HG03097 (cell line): Measurements from ENCODE around the gene FGF7.
"Not testable (repeated sequence)": the region's sequence is repeated elsewhere in the genome, so short reads cannot be mapped to it uniquely, and the experiment has no call there.

Experiments used
- ATAC-seq: cut with Tn5 transposase; IDR thresholded peaks from one replicate; pipeline ENCODE4 v1.9.1; 2021; ENCODE audit not compliant: unreplicated experiment, low FRiP score

Gene FGF7

DNA sequence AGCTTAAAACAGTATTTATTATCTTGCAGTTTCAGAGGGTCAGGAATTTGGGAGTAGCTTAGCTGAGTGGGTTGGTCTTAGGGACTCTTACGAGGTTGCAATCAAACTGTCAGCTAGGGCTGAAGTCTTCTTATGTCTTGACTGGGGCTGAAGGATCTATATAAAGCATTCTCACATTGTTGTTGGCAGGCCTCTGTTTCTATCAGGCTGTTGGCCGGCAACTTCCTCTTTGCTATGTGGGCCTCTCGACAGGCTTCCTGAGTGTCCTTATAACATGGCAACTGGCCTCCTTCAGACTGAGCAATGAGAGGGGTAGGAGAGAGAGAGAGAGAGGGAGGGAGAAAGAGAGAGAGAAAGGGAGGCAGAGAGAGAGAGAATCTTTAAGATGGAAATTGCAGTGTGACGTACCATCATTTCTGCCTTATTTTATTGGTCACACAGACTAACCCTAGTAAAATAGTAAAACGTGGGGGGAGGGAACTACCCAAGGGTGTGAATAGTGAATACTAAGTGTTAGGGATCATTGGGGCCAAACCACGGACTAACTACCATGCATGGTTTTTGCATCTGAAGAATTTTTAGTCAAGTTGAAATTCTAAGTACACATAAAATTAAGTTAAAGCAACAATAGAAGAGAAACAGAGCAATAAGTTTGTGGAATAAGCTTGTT lies 16.1 kb downstream of the FGF7 start:
- ATAC-seq = no peak

DNA sequence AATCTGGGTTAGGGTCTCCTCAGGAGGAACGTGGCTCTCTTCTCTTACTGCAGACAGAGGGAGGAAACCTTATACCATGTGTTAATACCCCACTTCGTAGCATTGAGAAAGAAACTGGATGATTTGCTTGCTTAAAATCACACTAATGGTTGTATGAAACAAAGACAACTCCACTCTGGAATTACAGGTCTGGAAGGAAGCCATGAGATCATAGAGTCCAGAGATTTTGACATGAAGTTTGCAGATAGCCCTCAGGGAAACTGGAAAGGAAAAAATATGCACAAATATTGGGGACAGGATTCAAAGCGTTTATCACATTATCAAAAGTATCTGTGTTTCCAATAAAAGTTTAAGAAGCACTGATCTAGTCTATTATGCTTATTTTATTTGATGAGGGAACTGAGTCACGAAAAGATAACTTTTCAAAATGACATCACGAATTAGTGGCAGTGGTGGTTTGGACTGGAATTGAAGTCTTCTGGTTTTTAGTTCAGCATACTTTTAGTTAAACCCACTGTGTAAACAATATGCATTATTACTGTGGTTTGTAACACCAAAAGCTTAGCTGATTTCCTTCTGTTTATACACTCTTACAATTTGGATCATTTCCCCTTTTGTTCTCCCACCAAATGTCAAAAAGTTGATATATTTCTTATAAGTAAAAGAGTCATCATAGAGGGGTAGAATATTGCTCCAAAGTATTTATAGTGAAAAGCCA lies 16.8 kb downstream of the FGF7 start:
- no peak for ATAC-seq

DNA sequence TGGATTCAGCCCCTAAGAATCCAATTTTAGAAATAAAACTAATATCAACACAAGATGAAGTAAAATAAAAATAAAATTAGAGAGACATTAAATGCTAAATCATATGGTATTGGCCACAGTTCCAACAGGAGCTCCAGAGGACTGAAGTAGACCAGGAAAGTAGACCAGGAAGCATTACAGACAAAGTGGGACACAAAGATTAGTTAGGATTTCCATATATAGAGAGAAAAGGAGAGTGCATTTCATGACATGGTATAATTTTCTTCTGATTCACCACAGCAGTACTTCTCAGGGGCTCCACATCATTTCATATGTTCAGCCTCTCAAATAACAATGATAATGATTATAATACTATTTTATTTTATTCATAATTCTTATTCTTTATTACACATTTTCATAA lies 18.3 kb downstream of the FGF7 start:
- ATAC-seq = no peak

DNA sequence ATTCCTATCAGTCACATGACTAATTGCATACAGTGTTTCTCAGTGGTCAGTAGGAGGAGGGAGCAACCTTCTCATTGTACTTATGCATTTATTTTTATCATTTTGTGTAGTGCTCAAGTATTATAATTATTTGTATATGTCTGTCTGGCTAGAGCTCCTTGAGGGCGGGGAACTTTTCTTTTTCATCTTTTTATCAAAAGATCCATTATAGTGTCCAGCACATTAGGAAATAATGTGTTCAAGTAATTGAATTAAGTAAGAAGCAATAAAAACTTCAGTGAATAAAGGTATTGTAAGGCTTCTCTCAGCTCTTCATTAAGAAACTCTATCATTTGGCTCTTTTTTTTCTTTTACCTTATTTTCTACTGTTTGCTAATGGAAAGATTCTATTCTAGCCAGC lies 18.8 kb downstream of the FGF7 start:
- ATAC-seq = no peak

DNA sequence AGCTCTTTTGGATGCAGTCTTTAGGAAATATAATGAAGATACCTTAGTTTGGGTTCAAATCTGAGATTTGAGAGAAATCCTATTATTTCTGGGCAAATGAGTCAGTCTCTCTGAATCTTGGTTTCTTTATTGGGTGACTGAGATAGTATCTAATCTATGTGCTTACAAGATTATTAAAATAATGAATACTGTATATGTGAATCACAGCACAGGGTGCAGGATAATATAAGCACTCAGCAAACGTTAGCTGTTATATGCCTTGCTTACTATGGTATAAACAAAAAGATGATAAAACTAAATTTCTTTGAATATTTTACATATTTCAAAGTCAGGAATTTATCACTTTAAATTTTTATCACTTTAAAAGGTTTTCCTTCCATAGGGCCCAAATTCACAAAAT lies 29.6 kb downstream of the FGF7 start:
- ATAC-seq = no peak

DNA sequence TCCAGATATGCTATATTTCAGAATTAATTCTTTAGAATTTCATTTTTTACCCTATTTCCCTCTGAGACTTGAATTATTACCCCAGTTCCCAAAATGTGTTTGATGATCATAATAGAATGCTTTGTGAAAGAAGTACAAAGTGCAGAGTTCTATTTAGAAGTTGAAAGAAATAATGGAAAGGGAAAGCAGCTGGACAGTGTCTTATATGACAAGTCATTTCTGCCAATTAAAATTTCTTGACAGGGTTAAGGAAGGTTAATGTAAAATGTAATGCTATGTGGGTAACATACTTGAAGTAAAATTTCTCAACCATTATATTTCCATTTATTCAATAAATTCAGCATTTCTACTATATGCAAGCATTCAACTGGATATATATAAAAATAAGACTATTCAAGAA lies 33.1 kb downstream of the FGF7 start:
- no peak for ATAC-seq

DNA sequence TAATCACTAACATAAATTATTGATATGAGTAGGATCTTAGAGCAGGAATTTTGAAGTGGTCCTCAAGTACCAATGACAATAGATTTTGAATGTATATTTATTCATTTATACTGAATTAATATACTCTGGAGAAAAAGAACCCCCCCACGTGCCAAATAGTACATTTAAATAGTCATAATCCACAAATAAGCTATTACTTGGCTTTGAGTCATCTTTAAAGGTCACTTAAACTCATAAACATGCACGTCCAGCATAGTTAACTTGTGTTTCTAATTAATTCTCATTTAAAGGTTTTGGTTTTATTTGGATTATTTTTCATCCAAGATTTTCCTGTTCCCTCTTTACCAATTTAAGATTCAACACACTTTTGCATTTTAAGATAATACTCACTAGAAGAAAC lies 35.1 kb downstream of the FGF7 start:
- ATAC-seq = no peak

DNA sequence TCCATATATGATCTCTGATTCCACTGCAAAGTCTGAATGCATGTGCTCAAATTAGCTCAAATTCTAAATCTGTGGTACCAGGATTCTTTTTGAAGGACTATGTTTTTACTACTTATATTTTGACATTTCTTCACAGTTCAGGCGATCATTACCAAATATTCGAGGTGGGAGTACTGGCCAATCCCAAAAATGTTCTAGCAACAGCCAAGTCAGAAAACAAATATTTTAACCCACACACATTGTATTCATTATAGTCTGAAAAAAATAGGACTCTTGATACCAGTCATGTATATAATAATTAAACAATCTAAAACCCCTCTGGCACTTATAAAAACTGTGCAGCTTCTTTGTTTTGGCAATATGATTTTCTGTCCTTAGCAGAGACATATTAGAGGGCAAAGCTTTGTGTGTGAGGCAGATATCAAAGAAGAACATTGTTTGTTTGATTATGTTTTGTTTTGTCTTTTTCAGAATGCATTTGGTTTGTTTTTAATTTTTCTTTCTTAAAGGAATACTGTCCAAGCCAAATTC lies 37.4 kb downstream of the FGF7 start:
- no peak for ATAC-seq

DNA sequence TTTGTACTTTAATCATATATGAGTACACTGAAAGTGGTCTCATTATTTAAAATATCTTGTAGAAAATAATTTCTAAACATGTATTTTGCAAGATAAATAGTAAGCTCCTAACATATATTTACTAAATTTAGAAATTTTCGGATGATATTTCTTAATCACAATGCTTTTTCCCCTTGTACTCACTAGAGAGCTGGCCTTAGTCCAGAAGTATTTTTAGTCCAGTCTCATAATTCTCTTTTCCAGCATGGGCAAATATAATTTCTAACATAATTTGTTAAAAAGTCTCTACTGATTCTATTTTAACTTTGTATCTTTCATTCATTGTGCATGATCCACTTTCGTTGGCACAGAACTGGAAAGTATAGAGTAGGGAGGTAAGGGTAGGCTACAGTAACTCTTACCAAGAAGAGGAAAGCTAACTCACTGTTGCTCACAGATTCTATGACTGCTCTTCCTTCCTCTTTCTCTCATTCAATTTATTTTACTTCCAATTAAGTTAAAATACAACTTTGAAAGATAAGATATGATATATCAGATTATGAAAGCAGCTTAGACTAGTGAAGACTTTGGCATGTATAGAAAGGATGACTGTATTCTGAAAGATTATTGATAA lies 39.3 kb downstream of the FGF7 start:
- no peak for ATAC-seq

DNA sequence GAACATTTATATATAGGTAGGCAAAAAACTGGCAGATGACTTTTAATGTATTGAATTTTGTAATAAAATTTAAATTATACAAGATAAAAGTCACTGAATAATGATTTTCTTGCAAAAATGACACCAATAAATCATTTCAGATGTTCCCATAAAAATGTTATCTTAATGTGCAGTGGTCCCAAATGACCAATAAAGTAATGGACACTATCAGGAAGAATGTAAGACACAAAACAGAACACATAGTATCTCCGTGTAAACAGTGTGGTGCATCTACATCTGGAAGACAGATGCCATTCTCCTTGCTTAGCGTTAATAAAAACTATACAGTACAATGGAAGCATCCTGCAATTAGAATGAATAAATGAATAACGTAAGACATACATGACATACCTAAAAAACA lies 41.5 kb downstream of the FGF7 start:
- ATAC-seq = no peak

DNA sequence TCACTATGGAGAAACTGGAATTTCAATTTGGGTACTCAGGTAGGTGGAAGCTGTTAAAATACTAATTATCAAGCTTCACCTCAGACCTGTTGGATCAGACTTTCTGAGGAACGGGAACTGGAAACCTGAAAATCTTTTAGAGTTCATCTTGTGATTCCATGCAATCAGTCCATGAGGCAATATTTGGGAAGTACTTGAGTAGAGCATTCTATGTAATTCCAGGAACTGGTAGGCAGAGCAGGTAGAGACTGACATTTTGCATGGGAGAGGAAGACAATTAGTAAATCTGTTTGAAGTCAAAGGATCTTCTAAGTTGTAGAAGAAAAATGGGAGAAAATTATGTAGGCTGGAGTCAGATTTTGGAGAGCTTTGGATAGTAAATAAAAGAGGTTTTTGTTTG lies 43.1 kb downstream of the FGF7 start:
- ATAC-seq = no peak

DNA sequence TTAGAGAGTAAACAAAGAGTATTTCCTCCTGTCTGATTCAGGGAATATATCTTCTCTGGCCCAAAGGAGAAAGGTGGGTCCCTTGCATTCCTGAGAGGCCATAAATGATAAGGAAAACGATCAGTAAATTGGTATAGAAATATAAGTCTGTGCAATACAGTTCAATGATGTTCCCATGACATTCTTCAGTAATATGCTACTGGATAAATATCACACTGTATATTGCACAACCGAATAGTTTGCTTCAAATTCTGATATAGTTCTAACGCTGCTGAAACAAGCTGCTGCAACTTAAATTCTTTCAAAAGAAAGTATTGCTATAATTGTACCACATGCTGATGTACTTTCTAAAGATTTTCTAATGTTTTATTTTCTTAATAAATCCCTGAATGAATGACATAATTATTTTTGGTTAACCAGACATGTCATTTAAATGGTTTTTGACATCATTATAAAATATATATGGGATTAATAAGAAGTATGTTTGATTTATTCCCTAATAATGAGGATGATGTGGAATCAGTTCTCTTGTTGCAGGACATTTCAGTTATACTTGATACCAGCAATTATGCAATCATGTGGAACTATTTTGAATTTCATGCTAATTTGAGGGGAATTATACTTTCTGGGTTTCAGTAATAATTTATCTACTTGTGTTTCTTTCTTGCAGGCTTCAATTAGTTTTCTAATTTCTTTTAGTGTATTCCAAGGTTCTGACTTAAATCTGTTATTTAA lies 44.9 kb downstream of the FGF7 start:
- no peak for ATAC-seq

DNA sequence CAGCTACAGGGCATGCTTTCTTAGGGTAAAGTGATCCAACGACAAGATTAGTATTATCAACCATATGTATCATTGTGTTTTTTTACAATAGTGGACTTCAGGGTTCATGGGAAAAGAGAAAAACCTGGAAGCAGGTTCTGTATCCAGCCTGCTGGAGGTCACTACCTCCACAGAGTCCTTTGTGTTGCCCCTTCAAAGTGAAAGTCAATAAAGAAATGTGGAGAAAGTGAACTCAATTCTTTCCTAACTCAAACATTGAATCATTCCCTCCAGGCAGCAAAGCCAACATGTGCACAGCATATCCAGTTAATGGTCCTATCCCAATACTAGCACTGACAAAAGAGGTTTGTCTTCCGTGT lies 45.4 kb downstream of the FGF7 start:
- no peak for ATAC-seq

DNA sequence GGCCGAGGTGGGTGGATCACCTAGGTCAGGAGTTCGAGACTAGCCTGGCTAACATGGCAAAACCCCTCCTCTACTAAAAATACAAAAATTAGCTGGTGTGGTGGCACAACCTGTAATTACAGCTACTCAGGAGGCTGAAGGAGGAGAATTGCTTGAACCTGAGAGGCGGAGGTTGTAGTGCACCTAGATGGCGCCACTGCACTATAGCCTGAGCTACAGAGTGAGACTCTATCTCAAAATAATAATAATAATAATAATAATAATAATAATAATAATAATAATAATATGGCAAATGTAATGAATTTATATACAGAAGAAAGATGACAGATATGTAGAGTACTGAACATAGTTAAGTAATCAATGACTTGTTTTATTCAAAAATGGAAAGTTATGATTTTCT lies 48.2 kb downstream of the FGF7 start:
- ATAC-seq = peak; percentile 23

DNA sequence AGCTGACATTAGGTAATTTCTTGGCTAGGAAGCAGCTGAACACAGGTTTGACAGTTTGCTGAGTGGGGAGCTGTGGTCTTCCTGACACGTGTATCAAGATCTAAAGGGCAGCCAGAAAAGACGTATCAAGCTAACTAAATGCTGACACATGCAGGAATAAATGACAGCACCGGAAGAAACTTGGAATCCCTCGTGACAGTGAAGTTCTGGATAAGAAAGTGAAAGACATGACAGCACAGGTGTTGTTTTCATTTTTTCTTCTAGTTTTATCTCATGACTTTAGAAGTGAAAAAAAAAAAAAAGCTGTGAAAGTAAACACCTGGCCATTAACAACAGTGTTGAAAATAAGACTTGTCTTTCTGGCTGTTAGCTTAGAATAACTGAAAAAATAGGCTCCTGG lies 48.7 kb downstream of the FGF7 start:
- peak; percentile 49 for ATAC-seq

DNA sequence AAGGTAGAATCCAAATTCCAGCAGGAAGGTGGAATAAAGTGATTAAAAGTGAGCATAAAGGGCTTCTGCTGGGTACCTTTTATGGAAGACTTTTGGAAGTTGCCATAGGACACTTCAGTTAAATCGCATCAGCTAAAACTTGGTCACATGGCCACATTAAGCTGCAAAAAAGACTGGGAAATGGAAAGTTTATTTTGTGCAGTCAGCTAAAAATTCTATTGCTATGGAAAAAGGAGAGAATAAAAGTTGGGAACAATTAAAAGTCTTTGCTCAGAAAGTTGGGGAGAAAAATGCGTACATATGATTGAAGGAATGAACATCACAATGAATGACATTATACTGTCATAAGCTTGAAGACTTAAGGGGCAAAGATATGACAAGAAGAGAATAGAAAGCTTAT lies 49.3 kb downstream of the FGF7 start:
- ATAC-seq = no peak

DNA sequence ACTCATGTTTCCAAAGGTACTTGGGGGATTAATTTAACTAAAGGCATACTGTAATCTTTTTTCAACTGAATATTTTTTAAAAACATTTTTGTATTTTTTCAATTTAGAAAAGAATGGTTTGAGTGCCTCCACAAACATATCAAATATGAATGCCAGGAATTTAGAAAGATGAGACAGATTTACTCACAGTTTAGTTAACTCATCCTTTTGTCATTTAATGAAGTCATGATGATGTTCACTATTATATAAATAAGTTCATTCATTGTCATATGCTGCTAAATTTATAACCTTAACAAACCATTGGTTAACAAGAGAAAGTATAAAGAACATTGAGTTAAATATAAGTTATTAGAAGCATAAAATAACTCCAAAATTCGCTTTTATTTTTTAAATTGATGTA lies 50.0 kb downstream of the FGF7 start:
- no peak for ATAC-seq

DNA sequence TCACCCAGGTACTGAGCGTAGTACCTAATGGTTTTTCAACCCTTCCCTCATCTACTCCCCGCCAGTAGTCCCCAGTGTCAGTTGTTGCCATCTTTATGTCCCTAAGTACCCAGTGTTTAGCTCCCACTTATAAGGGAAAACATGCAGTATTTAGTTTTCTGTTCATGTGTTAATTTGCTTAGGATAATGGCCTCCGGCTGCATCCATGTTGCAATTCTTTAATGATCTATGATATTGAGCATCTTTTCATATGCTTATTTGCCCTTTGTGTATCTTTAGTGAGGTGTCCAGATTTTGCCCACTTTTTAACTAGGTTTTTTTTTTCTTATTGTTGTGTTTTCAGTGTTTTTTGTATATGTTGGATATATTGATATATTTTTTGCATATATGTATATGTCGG lies 55.0 kb downstream of the FGF7 start:
- not testable (repeated sequence) for ATAC-seq

DNA sequence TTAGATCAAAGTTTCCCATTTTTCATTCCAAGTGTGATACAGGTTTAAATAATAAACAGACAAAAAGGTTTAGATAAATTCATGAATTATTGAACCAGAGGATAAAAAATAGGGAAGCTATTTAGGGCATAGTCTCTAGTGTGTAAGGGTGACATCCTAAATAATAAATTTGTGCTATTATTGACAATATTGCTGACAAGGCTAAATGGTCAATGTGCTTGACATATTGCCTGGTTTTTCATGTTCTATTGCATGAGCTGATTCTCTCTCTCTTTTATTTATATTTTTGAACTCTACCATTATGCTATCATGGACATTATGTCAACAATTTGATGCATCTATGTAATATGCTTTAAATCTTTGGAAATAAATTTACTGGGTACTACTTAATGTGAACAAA lies 55.9 kb downstream of the FGF7 start:
- not testable (repeated sequence) for ATAC-seq

DNA sequence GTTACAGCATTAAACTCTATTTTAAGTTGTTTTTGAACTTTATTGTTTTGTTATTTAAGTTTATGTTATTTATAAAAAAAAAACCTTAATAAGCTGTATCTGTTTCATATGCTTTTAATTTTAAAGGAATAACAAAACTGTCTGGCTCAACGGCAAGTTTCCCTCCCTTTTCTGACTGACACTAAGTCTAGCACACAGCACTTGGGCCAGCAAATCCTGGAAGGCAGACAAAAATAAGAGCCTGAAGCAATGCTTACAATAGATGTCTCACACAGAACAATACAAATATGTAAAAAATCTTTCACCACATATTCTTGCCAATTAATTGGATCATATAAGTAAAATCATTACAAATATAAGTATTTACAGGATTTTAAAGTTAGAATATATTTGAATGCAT lies 62.4 kb downstream of the FGF7 start:
- not testable (repeated sequence) for ATAC-seq

DNA sequence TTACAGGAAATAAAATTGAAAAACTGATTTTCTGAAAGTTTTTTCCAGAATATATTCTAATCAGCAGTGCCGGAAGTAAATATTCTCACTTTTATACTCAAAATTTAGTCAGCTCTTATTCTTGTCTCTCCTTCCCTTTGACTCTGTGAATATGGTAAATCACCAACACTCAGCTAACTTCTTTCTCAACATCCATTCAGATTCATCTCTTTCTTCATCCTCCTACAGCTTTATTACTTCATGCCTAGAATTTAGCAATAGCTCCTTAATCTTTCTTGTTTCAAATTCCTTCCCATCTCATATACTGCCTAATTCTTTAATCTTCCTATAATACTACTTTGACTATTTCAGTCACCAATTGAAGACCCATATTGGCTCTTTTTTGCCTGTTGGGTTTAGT lies 67.9 kb downstream of the FGF7 start:
- no peak for ATAC-seq
